Stimulated activated CD4-positive, alpha-beta T cell treated with anti-CD3 and anti-CD28 coated beads, Interleukin-15, amount 100 ng/mL, for 1 hour (primary cell): Measurements from ENCODE around the gene HS6ST3.
"Not testable (repeated sequence)": the region's sequence is repeated elsewhere in the genome, so short reads cannot be mapped to it uniquely, and the experiment has no call there.

ENCODE experiments used
- DNase-seq, 2 donors: peaks; one replicate each; pipeline ENCODE4 v3.0.0-alpha.2; 2020; ENCODE audit warnings: low read depth in 1 of 2, low spot score in 1 of 2

The HS6ST3 gene

GRCh38 chr13:96772426-96772825 lies 682.5 kb downstream of the HS6ST3 start:
- no peak for DNase-seq

- DNase-seq, result not testable (repeated sequence)
Observed at GRCh38 chr13:96778302-96778701, 688.4 kb downstream of the HS6ST3 start.

GRCh38 chr13:96779691-96780090 lies 689.8 kb downstream of the HS6ST3 start:
- no peak for DNase-seq

- DNase-seq, result no peak
Observed at GRCh38 chr13:96780105-96780504, 690.2 kb downstream of the HS6ST3 start.

- no peak for DNase-seq
Observed at GRCh38 chr13:96781141-96781540, 691.2 kb downstream of the HS6ST3 start.

GRCh38 chr13:96782186-96782585 lies 692.3 kb downstream of the HS6ST3 start:
- no peak for DNase-seq

GRCh38 chr13:96783057-96783456 lies 693.1 kb downstream of the HS6ST3 start:
- no peak for DNase-seq

GRCh38 chr13:96783511-96783910 lies 693.6 kb downstream of the HS6ST3 start:
- DNase-seq, result no peak

GRCh38 chr13:96785986-96786385 lies 696.1 kb downstream of the HS6ST3 start:
- DNase-seq, result no peak

GRCh38 chr13:96792188-96792587 lies 702.3 kb downstream of the HS6ST3 start:
- no peak for DNase-seq

- DNase-seq, result no peak
Observed at GRCh38 chr13:96792736-96793403, 703.0 kb downstream of the HS6ST3 start.

- DNase-seq, result no peak
Observed at GRCh38 chr13:96793404-96793755, 703.5 kb downstream of the HS6ST3 start.

- no peak for DNase-seq
Observed at GRCh38 chr13:96794669-96795068, 704.8 kb downstream of the HS6ST3 start.

GRCh38 chr13:96795670-96796069 lies 705.8 kb downstream of the HS6ST3 start:
- DNase-seq, result no peak

- no peak for DNase-seq
Observed at GRCh38 chr13:96796091-96796633, 706.3 kb downstream of the HS6ST3 start.

GRCh38 chr13:96797136-96797535 lies 707.2 kb downstream of the HS6ST3 start:
- no peak for DNase-seq

- DNase-seq, result no peak
Observed at GRCh38 chr13:96803456-96804100, 713.7 kb downstream of the HS6ST3 start.

- DNase-seq, result no peak
Observed at GRCh38 chr13:96804174-96804573, 714.3 kb downstream of the HS6ST3 start.

GRCh38 chr13:96806746-96807145 lies 716.8 kb downstream of the HS6ST3 start:
- DNase-seq, result no peak

- no peak for DNase-seq
Observed at GRCh38 chr13:96809366-96810096, 719.6 kb downstream of the HS6ST3 start.

- no peak for DNase-seq
Observed at GRCh38 chr13:96810104-96810503, 720.2 kb downstream of the HS6ST3 start.

GRCh38 chr13:96811049-96811448 lies 721.1 kb downstream of the HS6ST3 start:
- no peak for DNase-seq
